Parathyroid adenoma (tissue), 2 donors: ENCODE data around the gene GRM7.

Source experiments
- H2AFZ ChIP-seq: fragments of 300-600 bp; sonication (generic); one replicate; pipeline ENCODE4 v1.7.0; 2017; ENCODE audit warnings: antibody characterized with exemption, mild to moderate bottlenecking
- H3K27ac ChIP-seq: fragments of 300-600 bp; sonication (generic); one replicate; pipeline ENCODE4 v1.7.0; 2017
- H3K27me3 ChIP-seq: fragments of 300-600 bp; sonication (generic); one replicate; pipeline ENCODE4 v1.7.0; 2017; ENCODE audit warnings: low read length; ENCODE audit not compliant: control insufficient read depth, insufficient read depth
- H3K36me3 ChIP-seq: fragments of 300-600 bp; sonication (generic); one replicate; pipeline ENCODE4 v1.7.0; 2017; ENCODE audit warnings: low read length; ENCODE audit not compliant: control insufficient read depth, insufficient read depth
- H3K4me1 ChIP-seq: fragments of 300-600 bp; sonication (generic); one replicate; pipeline ENCODE4 v1.7.0; 2017; ENCODE audit warnings: control low read depth
- H3K4me2 ChIP-seq: fragments of 300-600 bp; sonication (generic); one replicate; pipeline ENCODE4 v1.7.0; 2017; ENCODE audit warnings: low read length
- H3K4me3 ChIP-seq: fragments of 300-600 bp; sonication (generic); one replicate; pipeline ENCODE4 v1.7.0; 2017; ENCODE audit warnings: low read depth, low read length
- H3K79me2 ChIP-seq: fragments of 300-600 bp; sonication (generic); one replicate; pipeline ENCODE4 v1.7.0; 2017; ENCODE audit warnings: control low read depth
- H3K9ac ChIP-seq: fragments of 300-600 bp; sonication (generic); one replicate; pipeline ENCODE4 v1.7.0; 2017; ENCODE audit warnings: mild to moderate bottlenecking
- H3K9me3 ChIP-seq: fragments of 300-600 bp; sonication (generic); one replicate; pipeline ENCODE4 v1.7.0; 2017; ENCODE audit warnings: low read length; ENCODE audit not compliant: control insufficient read depth
- TF ChIP-seq, protein P1 (sequence below): fragments of 300-600 bp; sonication (generic); IDR thresholded peaks from one replicate; pipeline ENCODE4 v1.7.0; 2017; ENCODE audit warnings: antibody characterized with exemption, mild to moderate bottlenecking
- donor health status: primary hyperparathyroidism.

The GRM7 gene

DNA sequence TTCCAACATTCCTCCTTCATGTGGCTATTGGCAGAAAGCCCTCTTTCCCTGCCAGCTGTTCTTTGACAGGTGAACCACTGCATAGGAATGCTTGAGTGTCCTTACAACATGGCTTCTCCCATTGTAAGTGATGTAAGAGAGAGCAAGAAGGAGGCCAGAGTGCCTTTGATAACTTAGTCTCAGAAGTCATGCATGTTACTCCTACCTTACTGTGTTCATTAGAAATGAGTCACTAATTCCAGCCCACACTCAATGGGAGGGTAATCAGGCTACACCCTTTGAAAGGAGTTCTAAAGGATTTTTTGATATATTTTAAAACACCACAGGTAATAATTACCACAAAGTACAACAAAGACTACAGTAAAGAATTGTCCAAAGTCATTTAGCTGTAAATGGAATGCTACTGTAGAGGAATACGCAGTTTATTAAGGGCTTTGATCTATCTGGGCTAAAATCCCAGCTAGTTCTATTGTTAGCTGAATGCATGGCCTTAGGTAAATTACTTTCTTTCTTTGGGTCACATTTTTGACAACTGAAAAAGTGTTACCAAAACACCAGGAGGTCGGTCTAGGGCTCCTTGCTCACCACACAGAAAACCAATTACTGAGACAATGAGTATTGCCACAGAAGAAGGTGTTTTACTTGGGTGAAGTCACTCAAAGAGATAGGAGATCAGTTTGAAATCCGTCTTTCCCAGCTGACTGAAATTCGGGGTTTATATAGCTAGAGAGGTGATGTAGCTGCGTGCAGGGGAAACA lies 154.9 kb downstream of the GRM7 start:
- Histone ChIP-seq H3K4me3 (no peak overlapping the region), H2AFZ (no peak overlapping the region), H3K4me2 (no peak overlapping the region), H3K9ac (no peak overlapping the region), H3K27ac (no peak overlapping the region), H3K27me3 (no peaks in the 10 kb centered on the region), H3K4me1 (no peaks in the 10 kb centered on the region), H3K79me2 (no peaks in the 10 kb centered on the region), H3K9me3 (no peaks in the 10 kb centered on the region), H3K36me3 (no peaks in the 10 kb centered on the region)
- TF ChIP-seq, protein P1, sequence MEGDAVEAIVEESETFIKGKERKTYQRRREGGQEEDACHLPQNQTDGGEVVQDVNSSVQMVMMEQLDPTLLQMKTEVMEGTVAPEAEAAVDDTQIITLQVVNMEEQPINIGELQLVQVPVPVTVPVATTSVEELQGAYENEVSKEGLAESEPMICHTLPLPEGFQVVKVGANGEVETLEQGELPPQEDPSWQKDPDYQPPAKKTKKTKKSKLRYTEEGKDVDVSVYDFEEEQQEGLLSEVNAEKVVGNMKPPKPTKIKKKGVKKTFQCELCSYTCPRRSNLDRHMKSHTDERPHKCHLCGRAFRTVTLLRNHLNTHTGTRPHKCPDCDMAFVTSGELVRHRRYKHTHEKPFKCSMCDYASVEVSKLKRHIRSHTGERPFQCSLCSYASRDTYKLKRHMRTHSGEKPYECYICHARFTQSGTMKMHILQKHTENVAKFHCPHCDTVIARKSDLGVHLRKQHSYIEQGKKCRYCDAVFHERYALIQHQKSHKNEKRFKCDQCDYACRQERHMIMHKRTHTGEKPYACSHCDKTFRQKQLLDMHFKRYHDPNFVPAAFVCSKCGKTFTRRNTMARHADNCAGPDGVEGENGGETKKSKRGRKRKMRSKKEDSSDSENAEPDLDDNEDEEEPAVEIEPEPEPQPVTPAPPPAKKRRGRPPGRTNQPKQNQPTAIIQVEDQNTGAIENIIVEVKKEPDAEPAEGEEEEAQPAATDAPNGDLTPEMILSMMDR, result no peak

DNA sequence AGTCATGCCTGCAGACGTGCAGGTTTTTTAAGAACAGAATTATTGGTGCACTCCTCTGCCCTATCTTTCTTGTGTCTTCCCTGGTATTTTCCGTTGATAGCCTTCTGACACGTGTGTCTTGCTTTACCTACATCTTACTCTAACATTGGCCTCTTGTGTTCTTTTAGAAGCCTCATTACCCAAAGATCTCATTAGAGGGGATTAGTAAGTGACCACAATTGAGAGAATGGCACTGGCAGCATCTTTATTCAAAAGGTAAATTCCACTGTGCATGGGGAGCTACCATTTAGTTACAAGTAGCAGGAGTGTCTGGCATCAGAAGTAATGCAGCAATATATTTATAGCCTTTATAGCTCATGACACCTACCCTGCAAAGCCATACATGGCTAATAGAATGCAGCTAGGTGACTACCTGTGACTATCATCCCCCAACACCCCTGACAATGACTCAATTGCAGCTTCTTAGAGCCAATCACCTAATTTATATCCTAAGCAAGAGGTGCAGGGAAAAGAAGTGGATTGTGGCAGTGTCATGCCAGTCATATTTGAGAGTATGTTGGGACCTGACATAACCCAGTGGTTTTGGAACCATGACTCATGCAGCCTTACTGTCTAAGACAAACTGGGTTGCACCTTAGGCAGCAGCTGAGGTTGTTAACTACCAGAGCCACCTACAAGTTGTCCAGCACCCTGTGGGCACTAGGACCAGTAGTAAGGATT lies 164.8 kb downstream of the GRM7 start:
- no peak overlapping the region for H3K4me2 ChIP-seq
- H3K9me3 ChIP-seq, result no peaks in the 10 kb centered on the region
- no peaks in the 10 kb centered on the region for H3K79me2 ChIP-seq

GRCh38 chr3:7029562-7029961 lies 168.6 kb downstream of the GRM7 start:
- Histone ChIP-seq H3K27me3 (no peaks in the 10 kb centered on the region), H3K4me3 (no peak overlapping the region), H3K9me3 (no peaks in the 10 kb centered on the region), H3K4me2 (no peak overlapping the region), H3K79me2 (no peaks in the 10 kb centered on the region), H3K9ac (no peak overlapping the region), H3K27ac (no peak overlapping the region), H3K4me1 (no peaks in the 10 kb centered on the region), H2AFZ (no peak overlapping the region), H3K36me3 (no peaks in the 10 kb centered on the region)
- TF ChIP-seq, protein P1, result no peak

More for the DNA sequence above, 164.8 kb downstream of the GRM7 start:
- TF ChIP-seq, protein P1, result no peak
- H3K27ac ChIP-seq, result no peak overlapping the region
- H3K27me3 ChIP-seq, result no peaks in the 10 kb centered on the region
- H3K4me3 ChIP-seq, result no peak overlapping the region
- no peaks in the 10 kb centered on the region for H3K4me1 ChIP-seq
- H2AFZ ChIP-seq, result no peak overlapping the region
- no peak overlapping the region for H3K9ac ChIP-seq
- H3K36me3 ChIP-seq, result no peaks in the 10 kb centered on the region

DNA sequence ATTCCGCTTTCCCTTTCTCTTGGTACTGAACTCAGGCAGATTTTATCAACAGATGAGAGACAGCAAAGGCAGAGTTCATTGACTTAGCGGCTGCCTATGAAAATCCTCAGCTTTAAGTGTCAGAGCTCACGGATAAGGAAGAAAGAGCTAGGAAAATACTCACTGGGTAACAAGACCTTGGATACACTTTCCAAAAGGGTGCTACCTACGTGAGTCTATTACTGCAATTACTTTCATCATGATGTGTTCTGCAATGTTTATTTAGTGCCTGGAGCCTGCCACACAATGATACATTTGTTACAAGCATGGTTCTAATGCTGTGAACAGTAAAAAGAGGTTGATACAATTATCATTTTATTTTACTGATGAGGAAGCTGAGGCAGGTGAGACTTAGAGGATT lies 177.5 kb downstream of the GRM7 start:
- no peak overlapping the region for H2AFZ ChIP-seq
- H3K9me3 ChIP-seq, result no peaks in the 10 kb centered on the region
- H3K27me3 ChIP-seq, result no peaks in the 10 kb centered on the region
- no peak overlapping the region for H3K4me2 ChIP-seq
- no peaks in the 10 kb centered on the region for H3K79me2 ChIP-seq
- H3K27ac ChIP-seq, result no peak overlapping the region
- H3K4me3 ChIP-seq, result no peak overlapping the region
- H3K4me1 ChIP-seq, result no peaks in the 10 kb centered on the region
- H3K36me3 ChIP-seq, result no peaks in the 10 kb centered on the region
- TF ChIP-seq, protein P1, result no peak
- no peak overlapping the region for H3K9ac ChIP-seq
